ENCODE results near the gene DGLUCY.
"Not testable (repeated sequence)": the region's sequence is repeated elsewhere in the genome, so short reads cannot be mapped to it uniquely, and the experiment has no call there.

DGLUCY gene, protein sequence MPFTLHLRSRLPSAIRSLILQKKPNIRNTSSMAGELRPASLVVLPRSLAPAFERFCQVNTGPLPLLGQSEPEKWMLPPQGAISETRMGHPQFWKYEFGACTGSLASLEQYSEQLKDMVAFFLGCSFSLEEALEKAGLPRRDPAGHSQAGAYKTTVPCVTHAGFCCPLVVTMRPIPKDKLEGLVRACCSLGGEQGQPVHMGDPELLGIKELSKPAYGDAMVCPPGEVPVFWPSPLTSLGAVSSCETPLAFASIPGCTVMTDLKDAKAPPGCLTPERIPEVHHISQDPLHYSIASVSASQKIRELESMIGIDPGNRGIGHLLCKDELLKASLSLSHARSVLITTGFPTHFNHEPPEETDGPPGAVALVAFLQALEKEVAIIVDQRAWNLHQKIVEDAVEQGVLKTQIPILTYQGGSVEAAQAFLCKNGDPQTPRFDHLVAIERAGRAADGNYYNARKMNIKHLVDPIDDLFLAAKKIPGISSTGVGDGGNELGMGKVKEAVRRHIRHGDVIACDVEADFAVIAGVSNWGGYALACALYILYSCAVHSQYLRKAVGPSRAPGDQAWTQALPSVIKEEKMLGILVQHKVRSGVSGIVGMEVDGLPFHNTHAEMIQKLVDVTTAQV

GRCh38 chr14:91113829-91114078 is at the start of gene DGLUCY:
TSS of gene DGLUCY (plus strand) at chr14:91114073. CDS start at chr14:91160295, 46,222 bp downstream.
- H3K9me3 Mint-ChIP-seq, result no peaks in the 10 kb centered on the region
- H3K4me1 Mint-ChIP-seq, result peaks cover 65% of the 10 kb centered on the region
- H3K27ac Mint-ChIP-seq, result peak within 1 kb of the TSS; percentile 98
- peak within 1 kb of the TSS; percentile 90 for H3K4me3 Mint-ChIP-seq
- H3K27me3 Mint-ChIP-seq, result no peaks in the 10 kb centered on the region
- no peak for ATAC-seq
- H3K36me3 Mint-ChIP-seq, result peaks cover 19% of the 10 kb centered on the region

DNA sequence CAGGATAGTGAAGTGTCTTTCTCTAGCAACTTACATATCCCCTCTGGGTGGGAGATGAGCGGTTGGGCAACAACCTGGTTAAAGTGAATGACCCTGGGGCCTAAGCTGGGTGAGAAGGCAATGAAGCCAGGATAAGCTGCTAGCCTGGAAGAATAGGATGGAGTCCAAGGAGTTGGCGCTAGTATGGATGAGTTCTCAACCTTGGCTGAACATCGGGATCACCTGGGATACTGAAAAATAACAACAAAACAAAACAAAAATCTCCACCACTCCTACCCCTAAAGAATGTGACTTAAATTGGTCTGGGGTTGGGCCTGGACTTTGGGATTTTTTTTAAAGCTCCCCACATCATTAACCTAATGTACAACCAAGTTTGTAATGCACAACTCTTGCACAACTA is 48.6 kb upstream of the DGLUCY start:
- Mint-ChIP-seq H3K4me1 (peaks cover 24% of the 10 kb centered on the region), H3K4me3 (no peak overlapping the region), H3K27me3 (no peaks in the 10 kb centered on the region)

GRCh38 chr14:91067186-91067585 is 46.7 kb upstream of the DGLUCY start:
- Mint-ChIP-seq H3K27ac (peak overlapping the region; percentile 33), H3K4me1 (peaks cover 24% of the 10 kb centered on the region), H3K4me3 (no peak overlapping the region), H3K27me3 (no peaks in the 10 kb centered on the region), H3K36me3 (peaks cover 6% of the 10 kb centered on the region), H3K9me3 (peaks cover 5% of the 10 kb centered on the region)
- peak; percentile 55 for ATAC-seq

More for the DNA sequence above, 48.6 kb upstream of the DGLUCY start:
- Mint-ChIP-seq H3K9me3 (no peaks in the 10 kb centered on the region), H3K27ac (no peak overlapping the region), H3K36me3 (peaks cover 1% of the 10 kb centered on the region)
- ATAC-seq, result no peak

DNA sequence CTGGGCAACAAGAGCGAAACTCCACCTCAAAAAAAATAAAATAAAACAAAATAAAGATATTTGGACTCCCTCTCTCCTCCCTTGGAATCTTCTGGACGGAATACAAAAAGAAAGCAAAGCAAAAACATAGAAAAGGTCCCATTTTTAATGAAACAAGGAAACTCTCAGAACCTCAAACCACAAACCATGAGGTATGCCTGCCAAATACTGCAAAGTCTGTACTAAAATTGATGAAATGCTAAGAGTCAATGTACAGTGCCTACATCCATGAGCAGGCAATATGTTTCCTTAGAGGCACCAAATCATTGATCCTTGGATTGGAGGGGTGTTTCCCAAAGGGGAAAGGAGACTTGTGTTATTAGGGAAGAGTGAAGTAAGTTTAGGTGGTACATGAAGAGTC is 45.2 kb upstream of the DGLUCY start:
- peaks cover 5% of the 10 kb centered on the region for H3K9me3 Mint-ChIP-seq
- H3K4me3 Mint-ChIP-seq, result no peak overlapping the region
- peaks cover 14% of the 10 kb centered on the region for H3K4me1 Mint-ChIP-seq
- peaks cover 6% of the 10 kb centered on the region for H3K36me3 Mint-ChIP-seq
- H3K27me3 Mint-ChIP-seq, result no peaks in the 10 kb centered on the region
- no peak for ATAC-seq
- H3K27ac Mint-ChIP-seq, result no peak overlapping the region

DNA sequence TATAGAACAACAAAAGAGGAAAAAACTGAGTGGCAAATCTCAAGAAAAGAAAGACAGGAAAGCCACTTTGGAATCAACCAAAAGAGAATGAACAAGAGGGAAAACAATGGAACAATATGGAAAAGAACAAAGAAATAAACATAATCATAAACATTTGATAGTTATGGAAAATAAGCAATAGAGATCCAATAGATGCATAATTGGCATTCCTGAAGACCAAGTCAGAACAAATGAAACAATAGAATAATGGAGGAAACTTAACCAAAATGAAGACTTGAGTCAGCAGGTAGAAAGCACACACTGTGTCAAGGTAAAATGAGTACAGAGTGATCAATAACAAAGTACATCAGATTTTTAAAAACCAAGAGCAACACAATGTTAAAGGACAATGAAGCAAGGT is 43.3 kb upstream of the DGLUCY start:
- Mint-ChIP-seq H3K36me3 (peaks cover 6% of the 10 kb centered on the region), H3K4me1 (peaks cover 11% of the 10 kb centered on the region), H3K27ac (no peak overlapping the region), H3K27me3 (no peaks in the 10 kb centered on the region), H3K9me3 (peaks cover 5% of the 10 kb centered on the region), H3K4me3 (no peak overlapping the region)
- no peak for ATAC-seq

DNA sequence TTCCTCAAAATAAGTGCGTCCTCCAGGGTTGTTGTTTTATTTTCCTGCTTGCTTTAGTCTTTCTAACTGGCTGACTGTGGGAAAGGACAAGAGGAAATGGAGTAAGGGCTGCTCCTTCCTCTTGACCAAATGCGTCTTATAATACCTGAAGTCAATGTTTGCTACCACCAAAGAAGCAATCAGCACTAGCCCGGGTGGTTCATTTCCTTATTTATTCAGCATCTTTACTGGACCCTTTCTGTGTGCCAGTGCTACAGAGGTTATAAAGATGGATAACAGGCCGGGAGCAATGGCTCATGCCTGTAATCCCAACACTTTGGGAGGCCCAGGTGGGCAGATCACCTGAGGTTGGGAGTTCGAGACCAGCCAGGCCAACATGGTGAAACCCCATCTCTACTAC is 38.3 kb upstream of the DGLUCY start:
- H3K27me3 Mint-ChIP-seq, result no peaks in the 10 kb centered on the region
- H3K36me3 Mint-ChIP-seq, result peaks cover 2% of the 10 kb centered on the region
- H3K27ac Mint-ChIP-seq, result no peak overlapping the region
- no peak overlapping the region for H3K4me3 Mint-ChIP-seq
- ATAC-seq, result no peak
- H3K4me1 Mint-ChIP-seq, result no peaks in the 10 kb centered on the region
- peaks cover 2% of the 10 kb centered on the region for H3K9me3 Mint-ChIP-seq

DNA sequence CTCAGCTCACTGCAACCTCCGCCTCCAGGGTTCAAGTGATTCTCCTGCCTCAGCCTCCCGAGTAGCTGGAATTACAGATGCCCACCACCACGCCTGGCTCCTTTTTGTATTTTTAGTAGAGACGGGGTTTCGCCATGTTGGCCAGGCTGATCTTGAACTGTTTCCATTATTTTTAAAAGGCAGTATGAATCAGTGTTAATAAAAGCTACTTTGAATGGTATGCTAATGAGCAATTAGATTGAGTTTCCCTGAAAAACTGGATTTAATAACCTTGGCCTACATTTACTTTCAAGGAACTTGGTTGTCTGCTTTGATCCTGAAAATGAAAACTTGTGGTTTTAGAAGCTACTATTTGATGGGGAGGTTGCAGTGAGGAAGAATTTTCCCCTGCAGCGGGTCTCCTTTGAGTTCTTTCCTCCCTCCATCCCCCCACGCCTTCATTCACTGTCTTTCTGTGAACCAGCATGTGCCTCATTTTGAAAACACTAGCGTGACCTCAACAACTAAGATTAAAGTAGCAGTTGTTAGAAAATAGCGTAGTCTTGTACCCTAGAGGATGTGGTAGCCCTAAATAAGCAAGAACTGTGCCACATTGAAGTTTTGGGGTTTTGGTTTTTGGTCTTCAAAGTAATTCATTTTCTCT is 35.7 kb upstream of the DGLUCY start:
- no peak for ATAC-seq
- no peak overlapping the region for H3K4me3 Mint-ChIP-seq
- no peaks in the 10 kb centered on the region for H3K27me3 Mint-ChIP-seq
- H3K4me1 Mint-ChIP-seq, result no peaks in the 10 kb centered on the region
- no peak overlapping the region for H3K27ac Mint-ChIP-seq
- no peaks in the 10 kb centered on the region for H3K9me3 Mint-ChIP-seq
- peaks cover 12% of the 10 kb centered on the region for H3K36me3 Mint-ChIP-seq

DNA sequence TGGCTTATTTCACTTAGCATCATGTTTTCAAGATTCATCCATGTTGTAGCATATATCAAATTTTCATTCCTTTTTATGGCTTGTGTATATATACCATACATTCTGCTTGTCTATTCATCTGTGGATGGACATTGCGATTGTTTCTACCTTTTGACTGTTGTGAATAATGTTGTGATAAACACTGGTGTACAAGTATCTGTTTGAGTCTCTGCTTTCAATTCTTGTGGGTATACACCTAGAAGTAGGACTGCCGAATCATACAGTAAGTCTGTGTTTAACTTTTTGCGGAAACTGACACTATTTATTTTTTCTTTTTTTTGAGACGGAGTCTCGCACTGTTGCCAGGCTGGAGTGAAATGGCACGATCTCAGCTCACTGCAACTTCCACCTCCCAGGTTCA is 33.8 kb upstream of the DGLUCY start:
- Mint-ChIP-seq H3K36me3 (peaks cover 12% of the 10 kb centered on the region), H3K4me3 (no peak overlapping the region), H3K27me3 (no peaks in the 10 kb centered on the region), H3K4me1 (no peaks in the 10 kb centered on the region), H3K27ac (no peak overlapping the region), H3K9me3 (no peaks in the 10 kb centered on the region)
- ATAC-seq, result no peak

DNA sequence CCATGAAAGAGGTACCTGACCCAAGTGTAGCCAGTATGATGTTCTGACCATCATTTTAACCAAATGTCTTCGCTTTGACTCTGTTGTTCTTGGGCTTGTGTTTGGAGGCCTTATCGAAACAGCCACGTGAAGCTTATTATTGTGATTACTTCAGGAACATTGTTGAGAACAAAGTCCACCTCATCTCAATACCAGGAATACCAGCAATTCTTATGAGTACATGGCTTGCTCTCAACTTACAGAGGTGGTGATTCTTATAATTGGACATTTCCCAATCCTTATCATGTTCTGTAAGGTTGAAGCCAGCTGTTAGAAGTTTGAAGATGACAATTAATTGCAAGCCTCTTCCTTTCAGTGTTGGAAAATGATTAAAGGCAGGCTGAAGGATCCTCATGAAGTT is 31.6 kb upstream of the DGLUCY start:
- no peak for ATAC-seq
- Mint-ChIP-seq H3K4me3 (no peak overlapping the region), H3K4me1 (peaks cover 4% of the 10 kb centered on the region), H3K27ac (no peak overlapping the region), H3K27me3 (no peaks in the 10 kb centered on the region), H3K9me3 (no peaks in the 10 kb centered on the region), H3K36me3 (peaks cover 12% of the 10 kb centered on the region)

GRCh38 chr14:91084516-91084915 is 29.4 kb upstream of the DGLUCY start:
- Mint-ChIP-seq H3K27me3 (no peaks in the 10 kb centered on the region), H3K36me3 (peaks cover 12% of the 10 kb centered on the region), H3K4me3 (no peak overlapping the region), H3K4me1 (peaks cover 10% of the 10 kb centered on the region), H3K9me3 (no peaks in the 10 kb centered on the region), H3K27ac (no peak overlapping the region)
- no peak for ATAC-seq

DNA sequence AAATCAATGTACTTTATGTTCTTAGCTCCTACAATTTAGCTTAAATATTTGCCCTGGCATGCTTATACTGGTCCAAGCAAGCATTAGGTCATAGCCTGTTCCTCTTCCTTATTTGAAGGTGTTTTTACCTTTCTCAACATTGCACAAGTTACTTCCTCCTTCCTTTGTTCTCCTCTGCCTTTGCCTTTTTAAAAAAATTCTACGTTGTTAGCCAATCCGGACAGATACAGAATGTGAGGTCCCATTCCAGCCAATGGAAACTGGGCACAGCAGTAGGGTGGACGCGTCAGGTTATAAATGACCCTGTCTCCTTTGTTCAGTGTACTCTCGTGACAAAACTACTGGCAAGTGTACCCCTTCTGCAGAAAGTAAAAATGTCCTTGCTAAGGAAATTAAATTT is 26.4 kb upstream of the DGLUCY start:
- not testable (repeated sequence) for H3K27me3 Mint-ChIP-seq, H3K9me3 Mint-ChIP-seq, H3K27ac Mint-ChIP-seq, H3K36me3 Mint-ChIP-seq, H3K4me3 Mint-ChIP-seq, ATAC-seq
- peaks cover 18% of the 10 kb centered on the region for H3K4me1 Mint-ChIP-seq

DNA sequence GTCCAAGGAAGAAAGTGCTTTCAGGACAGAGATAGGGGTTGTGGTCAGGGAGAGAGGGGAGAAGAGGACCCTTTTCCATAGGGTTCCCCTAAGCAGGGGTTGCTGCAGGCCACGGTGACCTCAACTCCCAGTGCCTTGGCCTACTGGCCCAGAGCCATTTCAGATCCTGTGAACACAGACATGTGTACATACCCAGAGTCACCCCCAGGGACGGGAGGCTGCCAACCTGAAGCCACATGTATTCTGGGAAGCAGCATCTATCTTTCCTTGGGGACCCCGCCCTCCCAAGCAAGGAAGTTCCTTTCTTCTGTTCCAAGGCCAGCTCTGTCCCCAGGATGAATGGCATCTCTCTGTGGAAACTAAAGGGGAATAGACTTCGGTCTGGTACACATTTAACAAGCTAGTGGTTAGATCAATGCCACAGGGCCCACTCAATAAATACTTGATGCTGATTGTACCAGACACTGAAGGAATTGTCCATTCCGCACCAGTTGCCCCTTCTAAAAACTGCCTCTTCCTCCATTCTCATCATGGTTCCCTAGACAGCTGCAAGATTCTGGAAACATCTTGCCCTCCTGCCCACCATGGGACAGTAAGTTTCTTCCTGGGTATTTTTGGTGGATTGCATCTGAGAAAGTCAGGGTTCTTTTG is 25.2 kb upstream of the DGLUCY start:
- ATAC-seq, result no peak
- H3K4me3 Mint-ChIP-seq, result no peak overlapping the region
- H3K4me1 Mint-ChIP-seq, result peaks cover 18% of the 10 kb centered on the region
- H3K36me3 Mint-ChIP-seq, result no peaks in the 10 kb centered on the region
- H3K27ac Mint-ChIP-seq, result no peak overlapping the region
- H3K9me3 Mint-ChIP-seq, result no peaks in the 10 kb centered on the region
- H3K27me3 Mint-ChIP-seq, result no peaks in the 10 kb centered on the region

- ATAC-seq, result no peak
- Mint-ChIP-seq H3K27ac (no peak overlapping the region), H3K9me3 (no peaks in the 10 kb centered on the region), H3K4me1 (peaks cover 18% of the 10 kb centered on the region), H3K27me3 (no peaks in the 10 kb centered on the region), H3K36me3 (no peaks in the 10 kb centered on the region), H3K4me3 (no peak overlapping the region)
Observed at GRCh38 chr14:91089958-91090535, 23.8 kb upstream of the DGLUCY start.

DNA sequence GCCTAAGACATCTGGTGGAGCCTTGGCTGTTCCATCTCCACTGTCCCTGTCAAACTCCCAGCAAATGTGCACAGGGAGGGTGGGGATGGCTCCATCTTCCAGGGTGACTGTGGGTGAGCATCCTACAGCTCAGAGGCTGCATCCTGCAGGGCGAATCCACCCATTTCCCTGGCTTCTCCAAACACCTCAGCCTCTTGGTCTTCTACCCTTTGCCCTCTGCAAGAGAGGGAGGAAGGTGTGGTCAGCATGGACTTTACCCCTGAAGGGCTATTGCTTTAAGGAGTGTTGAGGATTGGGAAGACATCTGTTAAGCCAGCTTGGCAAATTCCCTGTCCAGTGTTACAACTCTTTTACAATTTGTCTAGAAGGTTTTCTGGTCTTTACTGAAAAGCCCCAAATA is 23.1 kb upstream of the DGLUCY start:
- H3K27ac Mint-ChIP-seq, result no peak overlapping the region
- H3K27me3 Mint-ChIP-seq, result no peaks in the 10 kb centered on the region
- ATAC-seq, result no peak
- no peak overlapping the region for H3K4me3 Mint-ChIP-seq
- no peaks in the 10 kb centered on the region for H3K36me3 Mint-ChIP-seq
- no peaks in the 10 kb centered on the region for H3K9me3 Mint-ChIP-seq
- H3K4me1 Mint-ChIP-seq, result peaks cover 18% of the 10 kb centered on the region

DNA sequence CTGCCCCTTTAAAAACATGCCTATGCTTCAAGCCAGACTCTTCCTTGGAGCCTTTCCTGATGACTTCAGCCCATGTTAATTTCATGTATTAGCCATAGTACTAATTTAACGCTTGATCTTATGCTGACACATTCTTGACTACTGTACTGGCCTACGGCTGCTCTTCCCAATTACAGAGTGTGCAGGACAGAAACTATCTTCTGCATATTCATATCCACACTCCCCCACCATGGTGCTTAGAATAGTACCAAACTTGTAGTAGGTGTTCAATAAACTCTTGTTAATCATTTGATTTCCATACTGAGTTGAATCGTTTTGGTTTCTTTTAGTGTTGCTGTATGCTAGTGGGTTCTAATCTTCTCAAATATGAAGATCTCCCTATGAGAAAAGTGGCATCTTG is 21.8 kb upstream of the DGLUCY start:
- Mint-ChIP-seq H3K4me3 (no peak overlapping the region), H3K4me1 (peaks cover 15% of the 10 kb centered on the region), H3K27me3 (no peaks in the 10 kb centered on the region), H3K9me3 (no peaks in the 10 kb centered on the region), H3K36me3 (no peaks in the 10 kb centered on the region), H3K27ac (no peak overlapping the region)
- no peak for ATAC-seq
